Bronchial epithelial cell (primary cell): ENCODE data around the gene MB21D2. TPM values are rescaled to one million over a fixed set of nuclear protein-coding genes. Genes with fewer than 3 reads are reported as not detected.

Experiments used
- DNase-seq: peaks from one replicate; pipeline ENCODE4 v3.0.0-alpha.2; 2010; ENCODE audit warnings: low read depth
- FAIRE-seq: peaks from 2 replicates; lab custom pipeline; 2011; peaks lifted over from hg19 to GRCh38; lab: Jason Lieb, UNC
- H3K27me3 ChIP-seq: 2 replicates; pipeline ENCODE4 v1.5.1; 2011; ENCODE audit warnings: low read length; ENCODE audit not compliant: control insufficient read depth, insufficient read depth
- H3K36me3 ChIP-seq: 2 replicates; pipeline ENCODE4 v1.5.1; 2011; ENCODE audit warnings: low read length; ENCODE audit not compliant: control insufficient read depth, insufficient read depth
- H3K4me3 ChIP-seq: 2 replicates; pipeline ENCODE4 v1.5.1; 2011; ENCODE audit warnings: mild to moderate bottlenecking, low read depth, low read length, control low read depth
- total RNA-seq: library from RNA; depleted of rRNA; stranded (reverse); fragments of >200 nt; gene quantifications from 2 replicates; pipeline ENCODE4 v1.2.1, GENCODE V29; 2014
- TF ChIP-seq, protein P1 (sequence below): IDR thresholded peaks from 2 replicates; pipeline ENCODE4 v1.5.1; 2011; ENCODE audit warnings: mild to moderate bottlenecking, moderate library complexity, low read length, control low read depth, inconsistent platforms; ENCODE audit not compliant: insufficient read depth, severe bottlenecking

Gene MB21D2
- total RNA-seq, 1 donor from 2014 or later, result 9.2 TPM

DNA sequence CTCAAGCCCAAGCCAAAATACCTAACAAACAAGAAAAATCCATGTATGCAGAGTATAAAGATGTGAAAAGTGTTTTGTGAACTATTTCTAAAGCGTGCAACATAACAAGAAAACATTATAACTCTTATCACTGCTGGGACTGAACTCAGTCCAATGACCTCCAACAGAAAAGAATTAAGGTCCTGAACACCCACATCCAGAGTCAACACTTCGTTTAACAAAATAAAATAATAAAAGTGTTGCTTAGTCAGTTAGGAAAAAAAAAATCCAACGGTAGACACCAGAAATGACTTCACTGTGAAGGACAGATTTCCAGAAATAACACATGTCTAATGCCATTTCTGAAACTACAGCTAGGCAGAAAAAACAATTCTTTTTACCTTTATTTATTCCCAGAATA is 28.0 kb downstream of the MB21D2 start:
- FAIRE-seq, result no peak
- TF ChIP-seq, protein P1, sequence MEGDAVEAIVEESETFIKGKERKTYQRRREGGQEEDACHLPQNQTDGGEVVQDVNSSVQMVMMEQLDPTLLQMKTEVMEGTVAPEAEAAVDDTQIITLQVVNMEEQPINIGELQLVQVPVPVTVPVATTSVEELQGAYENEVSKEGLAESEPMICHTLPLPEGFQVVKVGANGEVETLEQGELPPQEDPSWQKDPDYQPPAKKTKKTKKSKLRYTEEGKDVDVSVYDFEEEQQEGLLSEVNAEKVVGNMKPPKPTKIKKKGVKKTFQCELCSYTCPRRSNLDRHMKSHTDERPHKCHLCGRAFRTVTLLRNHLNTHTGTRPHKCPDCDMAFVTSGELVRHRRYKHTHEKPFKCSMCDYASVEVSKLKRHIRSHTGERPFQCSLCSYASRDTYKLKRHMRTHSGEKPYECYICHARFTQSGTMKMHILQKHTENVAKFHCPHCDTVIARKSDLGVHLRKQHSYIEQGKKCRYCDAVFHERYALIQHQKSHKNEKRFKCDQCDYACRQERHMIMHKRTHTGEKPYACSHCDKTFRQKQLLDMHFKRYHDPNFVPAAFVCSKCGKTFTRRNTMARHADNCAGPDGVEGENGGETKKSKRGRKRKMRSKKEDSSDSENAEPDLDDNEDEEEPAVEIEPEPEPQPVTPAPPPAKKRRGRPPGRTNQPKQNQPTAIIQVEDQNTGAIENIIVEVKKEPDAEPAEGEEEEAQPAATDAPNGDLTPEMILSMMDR, result no peak
- no peaks in the 10 kb centered on the region for H3K27me3 ChIP-seq
- no peak overlapping the region for H3K4me3 ChIP-seq
- no peaks in the 10 kb centered on the region for H3K36me3 ChIP-seq
- no peak for DNase-seq

DNA sequence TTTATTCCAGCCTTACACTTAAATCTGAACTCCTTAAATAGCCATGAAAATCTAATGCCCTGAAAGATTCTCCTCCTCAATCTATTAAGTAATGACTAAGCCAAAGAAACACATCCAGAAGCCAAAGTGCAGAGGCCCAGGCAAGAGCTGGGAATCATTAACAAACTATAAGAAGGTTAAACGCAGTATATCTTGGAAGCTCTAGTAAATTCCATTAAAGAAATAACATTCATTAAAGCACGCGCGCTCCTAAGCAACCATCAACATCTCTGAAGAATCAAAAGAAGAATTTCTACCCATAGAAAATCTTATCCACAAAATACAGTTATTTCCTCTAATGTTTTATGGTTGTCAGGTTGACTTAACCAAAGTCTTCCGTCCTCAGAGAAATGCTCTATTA is 29.5 kb downstream of the MB21D2 start:
- no peak overlapping the region for H3K4me3 ChIP-seq
- no peaks in the 10 kb centered on the region for H3K36me3 ChIP-seq
- FAIRE-seq (no peak), DNase-seq (no peak)
- TF ChIP-seq, protein P1, result no peak
- no peaks in the 10 kb centered on the region for H3K27me3 ChIP-seq

DNA sequence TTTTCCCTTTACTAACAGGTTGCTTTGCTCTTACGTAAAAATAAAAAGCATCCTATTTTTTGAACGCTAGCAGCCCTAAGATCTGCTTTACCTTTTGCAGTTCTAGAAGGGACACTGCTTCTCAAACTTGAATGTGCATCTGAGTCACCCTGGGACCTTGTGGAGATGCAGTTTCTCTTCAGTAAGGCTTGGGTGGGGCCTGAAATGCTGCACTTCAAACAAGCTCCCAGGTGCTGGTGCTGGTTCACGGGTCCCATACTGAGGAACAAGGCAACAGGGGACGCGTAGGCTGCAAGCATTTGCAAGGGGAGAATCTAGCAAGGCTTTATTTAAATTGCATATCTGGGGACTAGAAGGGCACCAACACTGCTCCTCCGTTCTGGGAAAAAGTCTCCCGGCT is 30.0 kb downstream of the MB21D2 start:
- DNase-seq (peak; percentile 77), FAIRE-seq (no peak)
- TF ChIP-seq, protein P1, result no peak
- no peaks in the 10 kb centered on the region for H3K27me3 ChIP-seq
- no peak overlapping the region for H3K4me3 ChIP-seq
- H3K36me3 ChIP-seq, result no peaks in the 10 kb centered on the region

DNA sequence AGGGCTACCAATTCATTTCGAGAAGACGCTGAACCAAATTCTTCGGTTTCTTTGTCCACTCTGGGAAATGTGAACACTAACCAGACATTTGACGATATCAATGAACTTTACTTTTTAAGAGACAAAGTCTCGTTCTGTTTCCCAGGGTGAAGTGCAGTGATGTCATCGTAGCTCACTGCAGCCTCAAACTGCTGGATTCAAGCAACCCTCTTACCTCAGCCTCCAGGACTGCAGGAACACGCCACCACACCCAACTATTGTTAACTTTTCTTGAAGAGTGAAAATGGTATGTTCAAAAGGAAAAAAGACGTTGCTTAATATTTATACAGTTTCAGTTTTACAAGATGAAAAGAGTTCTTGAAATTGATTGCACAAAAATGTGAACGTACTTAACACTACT is 30.6 kb downstream of the MB21D2 start:
- FAIRE-seq, result no peak
- H3K36me3 ChIP-seq, result no peaks in the 10 kb centered on the region
- H3K27me3 ChIP-seq, result no peaks in the 10 kb centered on the region
- DNase-seq, result peak; percentile 95
- TF ChIP-seq, protein P1, result no peak
- H3K4me3 ChIP-seq, result no peak overlapping the region

DNA sequence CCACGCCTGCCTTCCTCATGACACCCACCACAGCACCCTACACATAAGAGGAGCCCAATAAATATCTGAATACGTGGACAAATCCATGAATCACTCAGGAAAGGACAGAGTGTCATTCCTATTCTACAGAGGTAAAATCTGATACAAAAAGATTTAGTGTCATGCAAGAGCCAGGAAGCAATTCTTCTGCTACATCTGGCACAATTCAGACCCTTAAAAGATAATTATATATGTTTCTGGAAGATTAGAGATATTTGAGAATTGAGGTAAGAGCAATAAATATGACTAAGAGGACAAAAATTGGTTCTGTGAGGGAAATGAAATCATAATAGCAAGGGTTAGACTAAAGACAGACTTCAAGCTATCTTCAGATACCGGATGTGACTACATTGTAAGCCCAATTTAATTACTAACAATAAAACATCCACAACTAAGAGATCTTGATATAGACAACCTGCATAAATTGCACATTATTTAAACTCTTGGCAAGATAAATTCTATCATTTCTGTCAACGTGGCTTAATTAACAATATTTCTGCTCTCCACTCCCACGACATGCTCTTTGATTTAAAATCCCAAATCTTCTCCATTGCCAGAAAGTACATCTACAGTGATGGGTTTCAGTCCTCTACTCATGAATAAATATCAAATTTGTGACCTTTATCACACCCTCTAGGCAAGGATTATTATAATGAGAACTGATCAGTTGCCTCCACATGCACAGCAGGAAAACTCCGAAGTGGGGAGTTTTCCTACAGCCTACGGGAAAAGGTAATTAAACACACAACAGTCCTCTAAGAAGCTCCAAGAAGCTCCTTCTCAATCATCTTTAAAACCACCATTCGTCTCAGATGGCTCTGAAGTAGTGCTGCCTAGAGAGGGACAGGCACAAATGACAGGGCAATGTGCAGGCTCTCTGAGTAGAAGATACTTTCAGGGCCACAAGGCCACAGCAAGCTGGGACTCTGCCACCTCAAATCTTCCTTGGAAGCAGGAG is 32.6 kb downstream of the MB21D2 start:
- DNase-seq, result no peak
- no peak overlapping the region for H3K4me3 ChIP-seq
- no peak for FAIRE-seq
- no peaks in the 10 kb centered on the region for H3K27me3 ChIP-seq
- TF ChIP-seq, protein P1, result no peak
- H3K36me3 ChIP-seq, result no peaks in the 10 kb centered on the region

DNA sequence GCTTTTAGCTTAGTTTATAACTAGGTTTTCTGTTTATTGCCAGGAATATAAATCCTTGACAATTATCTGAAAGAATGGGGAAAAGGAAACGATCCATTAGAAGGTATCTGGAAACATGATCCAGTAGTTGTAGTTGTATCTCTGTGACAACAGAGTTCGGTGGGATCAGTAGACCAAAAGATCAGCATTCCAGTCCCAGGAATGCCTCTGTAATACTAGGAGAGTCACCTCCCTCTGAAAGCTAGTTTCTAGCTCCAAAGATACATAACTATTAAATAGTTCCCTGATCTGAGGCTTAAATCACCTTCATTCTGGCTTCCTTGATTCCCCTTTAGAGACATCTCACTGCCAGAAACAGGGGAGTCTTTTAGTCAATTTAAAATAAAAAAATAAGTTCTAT is 34.1 kb downstream of the MB21D2 start:
- TF ChIP-seq, protein P1, result no peak
- no peak for FAIRE-seq
- H3K36me3 ChIP-seq, result no peaks in the 10 kb centered on the region

More for the DNA sequence above, 34.1 kb downstream of the MB21D2 start:
- DNase-seq, result no peak
- no peaks in the 10 kb centered on the region for H3K27me3 ChIP-seq
- no peak overlapping the region for H3K4me3 ChIP-seq
